IgD-negative memory B cell (primary cell): ENCODE results near the gene MANSC4. TPM values are rescaled to one million over a fixed set of nuclear protein-coding genes. Genes with fewer than 3 reads are reported as not detected.

Experiments used
- H3K27ac Mint-ChIP-seq, 3 donors: one replicate each; pipeline ENCODE4 v1.8.0; 2020 to 2022; ENCODE audit warnings: mild to moderate bottlenecking in 3 of 3, mixed read lengths in 3 of 3, moderate library complexity in 1 of 3
- H3K27me3 Mint-ChIP-seq: one replicate; pipeline ENCODE4 v1.8.0; 2021; ENCODE audit warnings: mixed read lengths
- H3K36me3 Mint-ChIP-seq: one replicate; pipeline ENCODE4 v1.8.0; 2020; ENCODE audit warnings: mild to moderate bottlenecking, mixed read lengths
- H3K4me1 Mint-ChIP-seq, 3 donors: one replicate each; pipeline ENCODE4 v1.8.0; 2020 to 2022; ENCODE audit warnings: mixed read lengths in 3 of 3, mild to moderate bottlenecking in 1 of 3
- H3K4me3 Mint-ChIP-seq, 4 donors: one replicate each; pipeline ENCODE4 v1.8.0; 2020 to 2022; ENCODE audit warnings: mild to moderate bottlenecking in 4 of 4, mixed read lengths in 4 of 4, moderate library complexity in 3 of 4
- H3K9me3 Mint-ChIP-seq, 3 donors: one replicate each; pipeline ENCODE4 v1.8.0; 2020 to 2021; ENCODE audit warnings: mixed read lengths in 3 of 3, mild to moderate bottlenecking in 1 of 3
- polyA plus RNA-seq: library from polyadenylated mRNA; unstranded; fragments of 300-500 nt; fragmentation: Illumina TruSeq; gene quantifications from one replicate; pipeline ENCODE4 v1.2.3, GENCODE V29; 2021

MANSC4 gene
- polyA plus RNA-seq, 1 donor from 2014 or later, result 0.45 TPM

- H3K4me1 Mint-ChIP-seq, result peaks cover 17 to 36% (median 33%) of the 10 kb centered on the region in 3 donors
- no peaks in the 10 kb centered on the region for H3K9me3 Mint-ChIP-seq
- no peaks in the 10 kb centered on the region for H3K27me3 Mint-ChIP-seq
- H3K4me3 Mint-ChIP-seq, result peak overlapping the region in 3 of 4 donors; percentile 63 to 83 (median 81)
- H3K36me3 Mint-ChIP-seq, result peaks cover 8% of the 10 kb centered on the region
- H3K27ac Mint-ChIP-seq, result peak overlapping the region in 2 of 3 donors; percentile 31 to 62
Measured at GRCh38 chr12:27781680-27782079, 1.6 kb upstream of the MANSC4 start.

- peak overlapping the region in 1 of 3 donors; percentile 62 for H3K27ac Mint-ChIP-seq
- H3K27me3 Mint-ChIP-seq, result no peaks in the 10 kb centered on the region
- H3K4me3 Mint-ChIP-seq, result peak overlapping the region; percentile 81 to 92 (median 87)
- peaks cover 8% of the 10 kb centered on the region for H3K36me3 Mint-ChIP-seq
- peaks cover 17 to 30% (median 30%) of the 10 kb centered on the region in 3 donors for H3K4me1 Mint-ChIP-seq
- H3K9me3 Mint-ChIP-seq, result no peaks in the 10 kb centered on the region
Measured at GRCh38 chr12:27780612-27781408, 774 bp upstream of the MANSC4 start.

DNA sequence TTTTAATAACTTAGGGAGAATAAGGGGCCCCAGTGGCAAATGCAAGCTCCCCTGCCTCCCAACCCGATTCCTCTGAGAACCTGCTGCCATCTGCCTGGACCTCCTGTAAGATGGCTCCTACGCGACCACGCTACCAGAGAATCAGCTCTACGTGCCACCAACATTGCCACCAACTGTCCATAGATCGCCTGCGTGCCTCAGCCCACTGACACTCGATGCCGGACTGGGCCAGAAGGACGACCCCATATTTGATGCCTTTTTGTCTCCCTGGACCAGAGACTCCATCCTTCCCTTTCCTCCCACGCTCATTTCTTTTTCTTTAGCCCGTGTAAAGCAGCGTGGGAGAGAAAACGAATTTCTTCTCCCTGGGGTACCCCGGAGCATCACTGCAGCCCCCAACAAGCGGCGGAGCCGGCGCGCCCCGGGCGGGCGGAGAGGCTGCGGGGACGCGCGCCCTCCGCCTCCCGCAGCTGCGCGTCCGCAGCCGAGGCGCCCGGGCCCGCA, 568 bp downstream of the MANSC4 start:
- H3K27me3 Mint-ChIP-seq, result no peaks in the 10 kb centered on the region
- H3K9me3 Mint-ChIP-seq, result no peaks in the 10 kb centered on the region
- H3K27ac Mint-ChIP-seq, result peak overlapping the region; percentile 1 to 91 (median 57)
- H3K36me3 Mint-ChIP-seq, result peaks cover 6% of the 10 kb centered on the region
- H3K4me1 Mint-ChIP-seq, result peaks cover 17 to 26% (median 25%) of the 10 kb centered on the region in 3 donors
- H3K4me3 Mint-ChIP-seq, result peak overlapping the region; percentile 83 to 95 (median 90)

DNA sequence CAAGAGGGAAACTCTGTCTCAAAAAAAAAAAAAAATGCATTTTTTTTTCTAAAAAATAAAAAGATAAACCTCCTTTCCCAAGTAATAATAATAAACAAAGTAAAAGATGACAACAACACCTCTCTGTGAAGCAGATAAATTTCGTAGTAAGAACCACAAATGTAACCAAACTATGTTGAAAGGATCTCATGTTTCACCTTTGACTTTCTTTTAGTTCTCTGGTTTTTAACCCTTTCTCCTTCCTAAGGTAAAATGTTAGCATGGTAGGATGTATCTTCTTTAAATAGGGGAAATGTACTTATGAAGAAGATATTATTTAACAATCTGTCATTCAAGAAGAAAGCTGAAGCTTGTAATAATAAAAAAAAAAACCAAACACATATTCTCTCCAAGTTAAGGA, 1.8 kb downstream of the MANSC4 start:
- Mint-ChIP-seq H3K4me3 (peak overlapping the region in 1 of 4 donors; percentile 87), H3K9me3 (no peaks in the 10 kb centered on the region), H3K27me3 (no peaks in the 10 kb centered on the region), H3K36me3 (peaks cover 5% of the 10 kb centered on the region), H3K27ac (no peak overlapping the region), H3K4me1 (peaks cover 11 to 23% (median 22%) of the 10 kb centered on the region in 3 donors)

GRCh38 chr12:27777141-27777540, 2.9 kb downstream of the MANSC4 start:
- H3K4me3 Mint-ChIP-seq, result peak overlapping the region in 2 of 4 donors; percentile 12 to 28
- H3K36me3 Mint-ChIP-seq, result peaks cover 2% of the 10 kb centered on the region
- H3K9me3 Mint-ChIP-seq, result no peaks in the 10 kb centered on the region
- no peak overlapping the region for H3K27ac Mint-ChIP-seq
- peaks cover 8 to 16% (median 15%) of the 10 kb centered on the region in 3 donors for H3K4me1 Mint-ChIP-seq
- no peaks in the 10 kb centered on the region for H3K27me3 Mint-ChIP-seq

DNA sequence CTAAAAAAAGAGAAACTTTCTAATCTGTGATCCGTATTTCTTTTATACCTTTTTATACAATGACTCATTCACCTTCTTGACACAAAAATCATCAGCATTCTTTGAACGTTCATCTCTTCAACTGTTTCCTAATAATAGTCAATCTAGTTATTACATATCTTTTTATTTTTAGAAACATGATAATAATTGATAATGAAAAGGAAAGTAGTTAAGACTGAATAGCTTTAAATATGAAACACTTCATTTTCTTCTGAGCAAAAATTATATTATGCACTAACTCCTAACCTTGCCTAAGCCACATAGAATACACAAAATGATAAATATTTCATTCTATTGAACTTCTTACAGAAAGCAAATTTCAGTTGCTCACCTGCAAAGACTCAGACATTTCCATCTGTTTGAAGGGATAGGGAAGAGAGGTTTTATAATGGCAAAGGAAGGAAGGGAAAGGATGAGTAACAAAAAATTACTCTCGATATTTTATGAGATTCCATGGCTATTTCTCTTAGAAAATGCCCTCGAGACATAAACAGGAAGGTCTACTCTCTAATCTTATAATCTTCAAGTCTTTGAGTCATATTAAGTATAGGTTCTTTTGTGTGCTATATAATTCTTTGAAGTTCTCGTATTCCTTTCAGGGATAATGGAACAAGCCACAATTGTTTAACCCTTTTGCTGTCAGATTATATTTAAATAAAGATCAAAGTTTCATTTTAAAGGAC, 7.5 kb downstream of the MANSC4 start:
- H3K36me3 Mint-ChIP-seq, result peaks cover 3% of the 10 kb centered on the region
- no peak overlapping the region for H3K4me3 Mint-ChIP-seq
- no peaks in the 10 kb centered on the region for H3K27me3 Mint-ChIP-seq
- no peaks in the 10 kb centered on the region for H3K9me3 Mint-ChIP-seq
- no peak overlapping the region for H3K27ac Mint-ChIP-seq
- H3K4me1 Mint-ChIP-seq, result peaks cover 0 to 2% (median 0%) of the 10 kb centered on the region in 3 donors

DNA sequence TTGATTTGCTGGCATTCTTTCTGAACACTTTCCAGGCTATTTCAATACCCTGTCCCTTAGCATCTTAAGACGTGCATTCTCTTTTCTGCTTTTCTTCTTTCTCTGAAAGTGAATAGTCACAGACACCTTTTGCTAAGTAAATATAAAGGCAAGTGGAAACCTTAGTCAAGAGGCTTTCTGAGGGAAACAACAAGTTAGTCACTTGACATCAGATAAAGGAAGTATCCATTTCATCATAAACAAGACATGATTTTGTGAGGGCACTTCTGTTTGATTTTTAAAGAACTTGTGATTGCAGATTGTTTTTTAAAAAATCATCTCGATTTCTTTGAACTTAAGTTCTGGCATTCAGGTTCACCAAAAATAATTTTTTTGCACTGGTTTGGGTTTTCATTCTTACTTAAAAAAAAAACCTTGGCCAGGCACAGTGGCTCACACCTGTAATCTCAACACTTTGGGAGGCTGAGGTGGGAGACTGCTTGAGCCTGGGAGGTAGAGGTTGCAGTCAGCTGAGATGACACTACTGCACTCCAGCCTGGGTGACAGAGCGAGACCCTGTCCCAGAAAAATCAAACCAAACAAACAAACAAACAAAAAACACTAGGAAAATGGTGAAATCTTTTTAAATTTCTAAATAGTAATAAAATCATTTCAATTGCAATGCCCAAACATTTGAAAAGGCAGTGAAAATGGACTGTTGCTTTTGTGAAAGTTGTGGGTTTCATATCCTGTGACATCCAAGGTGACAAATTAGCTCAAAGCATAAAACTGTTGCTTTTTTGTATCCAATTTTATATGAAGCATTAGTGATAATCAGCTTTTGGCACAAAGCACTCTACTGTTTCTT, 8.3 kb downstream of the MANSC4 start:
- peaks cover 2% of the 10 kb centered on the region for H3K36me3 Mint-ChIP-seq

GRCh38 chr12:27769142-27769673, 10.8 kb downstream of the MANSC4 start:
- Mint-ChIP-seq H3K27me3 (no peaks in the 10 kb centered on the region), H3K4me1 (peaks cover 0 to 2% (median 0%) of the 10 kb centered on the region in 3 donors), H3K9me3 (no peaks in the 10 kb centered on the region), H3K36me3 (peaks cover 2% of the 10 kb centered on the region), H3K27ac (no peak overlapping the region), H3K4me3 (no peak overlapping the region)

More for the DNA sequence above, 8.3 kb downstream of the MANSC4 start:
- H3K4me3 Mint-ChIP-seq, result no peak overlapping the region
- H3K4me1 Mint-ChIP-seq, result peaks cover 0 to 2% (median 0%) of the 10 kb centered on the region in 3 donors
- H3K9me3 Mint-ChIP-seq, result no peaks in the 10 kb centered on the region
- H3K27me3 Mint-ChIP-seq, result no peaks in the 10 kb centered on the region
- H3K27ac Mint-ChIP-seq, result no peak overlapping the region

DNA sequence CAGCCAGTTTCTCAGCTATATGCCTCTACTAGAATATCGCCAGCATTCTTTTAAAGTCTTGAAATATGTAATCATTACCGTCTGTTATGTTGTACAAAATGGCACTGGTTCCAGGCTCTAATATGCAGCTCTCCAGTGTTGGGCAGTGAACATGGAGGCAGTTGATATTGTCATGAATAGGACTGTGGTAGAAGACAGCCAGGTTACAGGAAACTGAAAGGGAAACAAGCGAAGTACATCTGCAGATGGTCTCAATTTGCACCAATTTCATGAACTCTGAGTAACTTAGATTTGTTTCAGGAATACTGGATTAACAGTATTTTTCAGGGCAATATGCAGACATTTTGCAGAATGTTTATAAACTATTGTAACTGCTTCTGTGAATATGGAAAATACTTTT, 13.4 kb downstream of the MANSC4 start:
- Mint-ChIP-seq H3K4me1 (peaks cover 0 to 2% (median 0%) of the 10 kb centered on the region in 3 donors), H3K27me3 (no peaks in the 10 kb centered on the region), H3K9me3 (peaks cover 0 to 4% (median 0%) of the 10 kb centered on the region in 3 donors), H3K36me3 (peaks cover 6% of the 10 kb centered on the region), H3K4me3 (no peak overlapping the region), H3K27ac (no peak overlapping the region)

GRCh38 chr12:27762757-27763156, 17.3 kb downstream of the MANSC4 start:
- no peak overlapping the region for H3K27ac Mint-ChIP-seq

GRCh38 chr12:27756670-27757195, 23.3 kb downstream of the MANSC4 start:
- peaks cover 3% of the 10 kb centered on the region for H3K36me3 Mint-ChIP-seq
- H3K4me3 Mint-ChIP-seq, result no peak overlapping the region
- H3K27ac Mint-ChIP-seq, result no peak overlapping the region
- H3K27me3 Mint-ChIP-seq, result no peaks in the 10 kb centered on the region
- no peaks in the 10 kb centered on the region for H3K4me1 Mint-ChIP-seq
- no peaks in the 10 kb centered on the region for H3K9me3 Mint-ChIP-seq

More at GRCh38 chr12:27762757-27763156, 17.3 kb downstream of the MANSC4 start:
- peaks cover 0 to 2% (median 0%) of the 10 kb centered on the region in 3 donors for H3K4me1 Mint-ChIP-seq
- no peaks in the 10 kb centered on the region for H3K27me3 Mint-ChIP-seq
- peaks cover 6% of the 10 kb centered on the region for H3K36me3 Mint-ChIP-seq
- H3K4me3 Mint-ChIP-seq, result no peak overlapping the region
- H3K9me3 Mint-ChIP-seq, result peaks cover 0 to 4% (median 0%) of the 10 kb centered on the region in 3 donors

DNA sequence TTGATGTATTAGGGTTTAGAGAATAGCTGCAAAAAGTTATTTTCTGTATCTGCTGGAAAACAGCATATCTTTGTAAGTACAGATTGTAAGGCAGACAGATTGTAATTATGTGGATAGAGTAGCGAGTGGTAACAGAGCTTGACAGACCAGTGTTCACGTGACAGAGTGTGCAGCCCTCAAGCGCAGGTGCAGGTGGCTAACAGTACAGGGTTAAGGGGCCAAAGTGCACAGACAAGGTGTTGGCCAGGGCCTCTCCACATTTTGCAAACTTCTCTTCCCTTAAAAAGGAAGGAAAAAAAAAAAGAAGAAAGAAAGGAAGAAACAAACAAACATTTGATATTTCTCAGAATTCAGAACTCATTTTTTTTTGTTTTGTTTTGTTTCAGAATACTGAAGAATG, 25.2 kb downstream of the MANSC4 start:
- H3K27ac Mint-ChIP-seq, result no peak overlapping the region

DNA sequence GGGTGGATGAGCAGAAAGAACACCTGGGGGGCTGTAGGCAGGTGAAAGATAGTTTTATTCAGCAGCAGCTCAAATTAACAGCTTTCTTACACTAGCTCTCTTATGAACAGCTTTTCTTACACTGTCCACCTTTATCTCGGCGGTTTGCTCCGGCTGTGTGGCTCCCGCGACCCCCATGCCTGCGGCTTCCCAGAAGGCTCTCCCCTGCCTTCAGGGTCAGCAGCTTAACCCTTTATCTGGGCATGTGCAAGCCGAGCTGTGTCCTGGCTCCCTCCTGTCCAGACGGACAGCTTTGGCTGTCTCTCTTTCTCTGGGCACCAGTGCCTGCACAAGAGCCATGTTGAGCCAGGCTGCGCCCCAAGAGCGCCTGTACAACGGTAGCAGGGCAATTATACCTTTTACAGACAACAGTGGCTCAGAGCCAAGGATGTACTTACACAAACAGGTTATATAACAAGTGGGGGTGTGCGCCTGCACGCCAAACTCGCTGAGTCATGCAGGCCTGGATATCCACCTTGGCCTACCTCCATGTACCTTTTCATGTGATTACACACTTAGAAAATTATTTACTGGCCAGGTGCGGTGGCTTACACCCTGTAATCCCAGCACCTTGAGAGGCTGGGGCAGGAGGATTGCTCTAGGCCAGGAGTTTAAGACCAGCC, 28.5 kb downstream of the MANSC4 start:
- H3K4me1 Mint-ChIP-seq, result no peaks in the 10 kb centered on the region
- H3K27me3 Mint-ChIP-seq, result no peaks in the 10 kb centered on the region
- no peak overlapping the region for H3K27ac Mint-ChIP-seq
- H3K4me3 Mint-ChIP-seq, result no peak overlapping the region
- H3K36me3 Mint-ChIP-seq, result peaks cover 1% of the 10 kb centered on the region
- H3K9me3 Mint-ChIP-seq, result no peaks in the 10 kb centered on the region

More for the DNA sequence above, 25.2 kb downstream of the MANSC4 start:
- H3K9me3 Mint-ChIP-seq, result no peaks in the 10 kb centered on the region
- no peaks in the 10 kb centered on the region for H3K4me1 Mint-ChIP-seq
- H3K36me3 Mint-ChIP-seq, result peaks cover 3% of the 10 kb centered on the region
- H3K4me3 Mint-ChIP-seq, result no peak overlapping the region
- no peaks in the 10 kb centered on the region for H3K27me3 Mint-ChIP-seq
